HG03520 (cell line): ENCODE measurements around the gene PDLIM3.
"Not testable (repeated sequence)": the region's sequence is repeated elsewhere in the genome, so short reads cannot be mapped to it uniquely, and the experiment has no call there.

Experiments used
- ATAC-seq: cut with Tn5 transposase; IDR thresholded peaks from one replicate; pipeline ENCODE4 v1.9.1; 2021; ENCODE audit warnings: mild to moderate bottlenecking, moderate library complexity; ENCODE audit not compliant: unreplicated experiment

Gene PDLIM3

DNA sequence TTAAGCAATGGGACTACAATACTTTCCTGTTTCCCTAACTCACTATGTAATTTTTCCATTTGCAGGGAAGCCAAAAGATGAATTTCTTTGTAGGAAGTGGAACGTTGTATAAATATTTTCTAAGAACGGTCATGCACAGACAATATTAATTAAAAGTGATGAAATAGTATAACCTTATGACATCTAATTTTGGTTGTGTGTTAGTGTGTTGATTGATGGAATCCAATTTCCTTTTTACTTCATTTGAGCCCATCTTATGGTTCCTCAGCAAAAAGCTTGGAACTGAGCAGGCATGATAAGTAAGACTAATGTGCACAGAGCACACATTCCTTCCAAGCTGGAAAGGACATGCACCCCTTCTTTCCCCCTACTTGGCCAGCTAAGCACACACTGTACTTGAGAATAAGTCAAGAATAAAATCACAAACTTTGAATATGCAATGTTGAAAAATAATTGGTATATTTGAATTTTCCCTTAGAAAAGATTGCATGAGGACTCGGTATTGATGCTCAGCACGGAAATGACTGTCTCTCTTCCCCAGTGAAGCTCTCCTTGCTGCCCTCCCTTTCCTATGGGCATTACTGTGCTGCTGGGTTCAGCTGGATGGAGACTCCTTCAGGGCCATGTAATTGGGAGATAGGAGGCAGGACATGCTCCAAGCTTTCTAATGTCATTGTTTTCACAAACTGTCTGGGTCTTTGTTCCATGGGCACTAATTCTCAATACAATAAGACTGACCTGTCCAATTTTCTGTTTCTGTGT, 19.2 kb upstream of the PDLIM3 start:
- ATAC-seq, result no peak

DNA sequence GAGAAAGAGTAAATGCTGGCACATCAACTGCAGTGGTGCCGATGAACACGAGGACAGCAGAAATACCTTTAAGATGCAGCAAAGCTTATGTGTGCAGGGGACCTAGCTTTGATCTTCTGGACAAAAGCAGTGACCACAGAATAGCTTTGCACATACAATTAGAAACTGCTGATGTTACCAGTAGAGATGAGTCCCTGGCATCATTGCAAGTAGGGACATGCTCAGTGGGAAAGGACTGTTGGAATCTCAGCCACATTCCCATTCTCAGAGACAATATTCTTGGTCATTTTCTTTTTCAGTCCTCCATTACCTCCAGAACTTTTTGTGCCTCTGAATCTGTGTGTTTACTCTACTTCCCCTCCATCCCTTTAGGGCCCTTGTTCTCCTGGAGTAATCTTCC, 16.9 kb upstream of the PDLIM3 start:
- ATAC-seq, result no peak

DNA sequence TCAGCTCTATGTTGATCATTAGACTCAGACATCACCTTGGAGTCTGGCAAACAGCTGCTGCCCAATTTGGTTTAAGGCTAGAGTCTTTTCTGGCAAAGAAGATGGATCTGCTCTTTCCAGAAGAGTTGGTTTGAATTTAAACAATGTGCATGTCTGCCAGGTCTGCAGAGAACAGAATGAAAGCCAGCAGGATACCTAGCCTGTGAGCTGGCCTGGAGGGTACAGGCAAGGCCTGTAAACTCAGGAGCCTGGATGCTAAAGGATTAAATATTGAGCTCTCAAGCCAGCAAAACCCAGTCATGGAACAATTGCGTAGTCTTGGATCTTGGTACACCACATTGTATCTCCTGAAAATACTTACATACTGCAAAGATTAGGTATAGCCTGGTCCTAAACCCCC, 15.6 kb upstream of the PDLIM3 start:
- no peak for ATAC-seq

- ATAC-seq, result no peak
Observed at GRCh38 chr4:185549095-185549639, 13.9 kb upstream of the PDLIM3 start.

GRCh38 chr4:185548587-185548986, 13.3 kb upstream of the PDLIM3 start:
- ATAC-seq, result no peak

DNA sequence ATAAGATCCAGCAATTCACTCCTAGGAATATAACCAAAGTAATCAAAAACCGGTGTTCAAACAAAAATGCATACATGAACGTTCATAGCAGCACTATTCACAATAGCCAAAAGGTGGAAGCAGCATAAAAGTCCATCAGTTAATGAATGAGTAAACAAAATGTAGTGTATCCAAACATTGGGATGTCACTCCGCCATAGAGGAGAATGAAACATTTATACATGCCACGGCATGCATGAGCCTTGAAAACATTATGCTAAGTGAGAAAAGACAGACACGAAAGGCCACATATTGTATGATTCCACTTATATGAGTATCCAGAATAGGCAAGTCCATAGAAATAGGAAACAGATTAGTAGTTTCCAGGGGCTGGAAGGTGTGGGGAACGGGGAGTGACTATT, 11.0 kb upstream of the PDLIM3 start:
- ATAC-seq, result no peak

DNA sequence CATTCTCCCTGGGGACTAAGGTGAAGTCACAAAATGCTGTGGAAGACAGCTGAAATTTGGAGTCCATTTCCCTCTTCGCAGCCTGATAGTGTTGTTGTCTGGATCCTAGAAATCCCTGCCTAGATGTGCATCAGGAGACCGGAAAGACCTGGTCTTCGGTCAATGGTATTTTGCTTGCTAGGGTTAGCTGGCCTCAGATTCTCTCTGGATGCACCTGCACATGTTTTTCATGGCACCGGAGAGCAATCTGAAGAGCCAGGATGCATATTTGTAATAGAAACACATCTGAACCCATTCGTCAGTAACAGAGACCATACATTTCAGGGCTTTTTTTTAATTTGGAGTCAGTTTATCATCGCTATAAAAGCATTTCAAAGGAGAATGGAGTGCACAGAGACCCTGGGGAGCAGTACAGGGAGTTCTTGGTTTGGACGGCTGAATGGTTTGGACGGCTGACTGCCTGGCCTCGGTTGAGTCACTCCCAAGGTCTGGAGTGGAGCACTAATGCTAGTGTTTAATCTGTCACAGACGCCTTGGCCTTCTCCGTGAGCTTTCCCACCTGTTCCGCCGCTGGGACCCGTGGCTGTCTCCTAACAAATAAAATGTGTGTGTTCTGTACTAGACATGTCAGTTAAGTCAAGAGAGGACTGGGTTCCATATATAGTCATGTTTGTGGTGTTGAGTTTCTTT, 7.5 kb upstream of the PDLIM3 start:
- ATAC-seq, result no peak

GRCh38 chr4:185541251-185541727, 6.0 kb upstream of the PDLIM3 start:
- ATAC-seq, result no peak

- ATAC-seq, result no peak
Observed at GRCh38 chr4:185540487-185541120, 5.3 kb upstream of the PDLIM3 start.

- ATAC-seq, result no peak
Observed at GRCh38 chr4:185540040-185540439, 4.7 kb upstream of the PDLIM3 start.

DNA sequence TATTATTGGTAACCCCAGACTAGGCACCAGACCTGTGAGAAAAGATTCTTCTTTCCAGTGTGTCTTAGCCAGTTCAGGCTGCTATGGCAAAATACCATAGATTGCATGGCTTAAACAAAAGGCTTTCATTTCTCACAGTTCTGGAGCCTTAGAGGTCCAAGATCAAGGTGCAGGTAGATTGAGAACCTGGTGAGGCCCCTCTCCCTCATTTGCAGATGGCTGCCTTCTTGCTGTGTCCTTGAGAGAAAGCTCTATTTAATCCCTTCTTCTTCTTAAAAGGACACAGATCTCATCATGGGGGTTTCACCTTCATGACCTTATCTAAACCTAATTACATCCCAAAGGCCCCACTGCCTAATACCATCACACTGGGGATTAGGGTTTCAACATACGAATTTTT, 3.5 kb upstream of the PDLIM3 start:
- ATAC-seq, result no peak

- no peak for ATAC-seq
Observed at GRCh38 chr4:185536411-185536709, 1.1 kb upstream of the PDLIM3 start.

DNA sequence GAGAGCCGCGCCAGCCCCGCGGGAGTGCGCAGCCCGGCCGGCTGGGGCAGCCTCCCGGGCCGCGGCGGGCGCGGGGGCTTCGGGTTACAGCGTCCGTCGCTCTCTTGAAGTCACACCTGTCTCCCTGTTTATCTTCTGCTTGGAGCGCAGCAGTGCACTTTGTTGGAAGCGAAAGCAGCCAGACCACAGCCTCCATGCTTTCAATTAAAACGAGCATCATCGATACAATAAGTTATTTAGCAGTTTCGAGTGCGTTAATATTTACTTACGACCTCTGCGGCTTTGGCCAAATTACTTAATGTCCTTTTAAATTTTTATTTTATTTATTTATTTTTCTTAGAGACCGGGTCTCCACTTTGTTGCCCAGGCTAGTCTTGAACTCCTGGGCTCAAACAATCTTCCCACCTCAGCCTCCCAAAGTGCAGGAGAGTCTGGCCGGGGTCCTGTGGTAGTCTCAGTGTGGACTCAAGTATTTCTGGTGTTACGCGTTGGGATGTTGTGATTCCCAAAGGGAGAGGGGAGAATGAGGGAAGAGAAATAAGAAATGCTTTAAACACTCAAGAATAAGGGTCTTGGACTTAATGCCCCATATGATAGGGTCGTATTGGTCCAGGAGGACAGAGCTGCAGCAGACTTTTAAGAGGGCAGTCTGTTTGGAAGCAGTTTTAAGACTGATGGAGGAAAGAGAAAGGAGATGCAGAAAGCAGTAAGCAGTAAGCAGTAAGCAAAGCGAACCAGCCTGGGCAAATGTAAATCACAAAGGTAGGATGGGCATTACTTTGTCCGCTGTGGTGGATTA, 504 bp upstream of the PDLIM3 start:
- ATAC-seq, result no peak

GRCh38 chr4:185534511-185534865, 819 bp downstream of the PDLIM3 start:
- ATAC-seq, result no peak

DNA sequence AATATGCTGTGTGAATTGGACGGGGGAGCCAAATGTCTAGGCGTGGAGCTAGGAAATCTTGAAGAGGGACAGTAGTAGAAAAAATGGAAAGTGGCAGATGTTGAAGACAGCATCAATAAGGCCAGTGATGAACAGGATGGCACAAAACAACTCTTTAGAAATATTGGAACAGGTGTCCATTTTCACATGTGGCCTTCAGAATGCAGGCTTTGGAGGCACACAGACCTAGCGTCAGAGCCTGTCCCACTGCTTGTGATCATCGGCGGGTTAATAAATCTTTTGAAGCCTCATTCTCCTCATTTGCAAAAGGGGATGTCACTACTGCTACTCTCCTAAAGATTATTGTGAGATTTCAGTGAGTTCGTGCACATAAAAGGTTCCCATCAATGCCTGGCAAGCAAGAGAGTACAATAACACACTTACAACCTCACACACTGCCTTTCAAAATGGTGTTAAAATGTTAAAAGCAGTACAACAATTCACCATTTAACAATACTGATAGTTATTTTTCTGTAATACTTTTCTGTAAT, 2.4 kb downstream of the PDLIM3 start:
- ATAC-seq, result no peak

- no peak for ATAC-seq
Observed at GRCh38 chr4:185532293-185532692, 3.0 kb downstream of the PDLIM3 start.

DNA sequence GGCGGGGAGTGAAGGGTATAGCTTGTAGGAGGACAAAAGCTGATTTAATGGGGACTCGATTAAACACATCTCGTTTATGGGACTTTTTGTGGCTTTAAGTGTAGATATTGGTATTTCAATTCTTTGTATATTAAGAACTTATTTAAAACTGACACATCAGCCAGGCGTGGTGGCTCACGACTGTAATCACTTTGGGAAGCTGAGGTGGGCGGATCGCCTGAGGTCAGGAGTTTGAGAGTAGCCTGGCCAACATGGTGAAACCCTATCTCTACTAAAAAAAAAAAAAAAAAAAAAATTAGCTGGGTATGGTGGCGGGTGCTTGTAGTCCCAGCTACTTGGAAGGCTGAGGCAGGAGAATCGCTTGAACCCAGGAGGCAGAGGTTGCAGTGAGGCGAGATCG, 3.7 kb downstream of the PDLIM3 start:
- ATAC-seq, result not testable (repeated sequence)

DNA sequence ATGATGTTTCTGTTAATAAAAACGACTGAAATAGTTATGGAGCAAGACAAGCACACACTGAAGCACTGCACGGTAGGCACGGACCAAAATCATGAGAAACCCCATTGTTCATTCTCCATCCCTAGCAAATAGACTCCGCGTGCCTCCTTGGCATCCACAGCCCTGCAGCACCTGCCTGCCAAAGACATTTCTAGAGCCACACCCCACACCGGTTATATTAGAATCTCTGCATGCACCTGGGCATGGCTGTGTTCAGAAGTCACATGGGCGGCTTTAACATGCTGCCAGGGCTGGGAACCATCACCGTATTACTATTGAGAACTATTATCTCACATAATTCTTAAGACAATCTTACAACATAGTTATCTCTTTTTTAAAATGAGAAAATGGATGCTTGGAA, 5.9 kb downstream of the PDLIM3 start:
- no peak for ATAC-seq

DNA sequence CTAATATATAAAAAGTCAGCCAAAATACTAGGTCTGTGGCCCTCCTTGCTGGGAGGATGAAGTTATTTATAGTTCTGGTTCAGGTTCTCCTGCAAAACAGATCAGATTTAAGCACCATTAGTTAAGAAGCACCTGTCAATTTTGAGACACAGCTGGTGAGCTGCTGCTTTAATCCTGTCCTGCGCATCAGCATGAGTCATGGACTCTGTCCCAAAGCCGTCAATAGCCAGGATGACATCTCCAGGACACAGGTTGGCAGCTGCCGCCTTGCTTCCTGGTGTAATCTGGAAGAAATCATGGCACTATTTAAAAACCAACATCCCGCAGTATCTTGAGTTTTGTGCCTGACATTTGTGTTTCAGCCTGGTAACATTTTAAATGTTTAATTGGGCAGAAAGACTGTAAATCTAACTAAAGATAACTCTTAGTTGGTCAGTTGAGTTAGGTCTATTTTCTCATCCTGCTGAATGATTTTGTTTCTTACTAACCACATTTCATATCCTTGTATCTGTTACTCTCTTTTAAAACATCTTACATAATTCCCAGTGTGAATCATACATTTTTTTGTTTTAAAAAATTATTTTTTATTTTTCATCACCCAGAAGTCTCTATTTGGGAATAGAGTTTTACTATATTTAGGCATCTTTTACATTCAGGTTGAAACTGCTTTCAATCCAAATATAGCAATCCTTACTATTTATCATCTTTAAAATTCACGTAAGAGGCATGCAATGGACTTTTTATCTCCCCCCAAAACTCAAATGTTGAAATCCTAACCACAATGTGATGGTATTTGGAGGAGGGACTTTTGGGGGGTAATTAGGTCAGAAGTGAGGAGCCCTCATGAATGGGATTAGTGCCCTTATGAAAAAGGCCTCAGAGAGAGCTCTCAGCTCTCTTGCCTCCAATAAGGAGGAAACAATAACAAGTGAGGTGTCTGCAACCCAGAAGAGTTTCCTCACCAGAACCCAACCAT, 10.1 kb downstream of the PDLIM3 start:
- no peak for ATAC-seq

DNA sequence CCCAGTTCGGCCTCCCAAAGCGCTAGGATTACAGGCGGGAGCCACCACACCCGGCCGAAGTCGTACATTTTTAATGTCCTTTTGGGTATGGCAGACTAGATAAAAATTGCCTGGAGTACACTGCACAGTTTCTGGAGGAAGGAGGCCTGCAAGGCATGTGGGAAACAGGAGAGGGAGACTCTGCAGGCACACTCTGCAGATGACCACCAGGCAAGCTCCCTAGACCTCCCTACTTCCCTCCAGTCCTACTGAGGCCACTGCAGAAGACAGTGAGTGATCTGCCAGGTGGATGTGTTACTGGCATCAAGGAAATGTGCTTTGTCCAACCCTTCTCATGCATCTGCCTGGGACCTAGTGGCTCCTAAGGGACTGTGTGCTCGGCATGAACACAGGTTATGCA, 11.4 kb downstream of the PDLIM3 start:
- no peak for ATAC-seq
